PFSK-1 (cell line): ENCODE measurements around the gene ZBTB43.

Source experiments
- FOXP2 ChIP-seq: optimal IDR thresholded peaks from 2 replicates; pipeline ENCODE3; 2011; ENCODE audit warnings: borderline replicate concordance, control low read depth, inconsistent platforms; ENCODE audit not compliant: insufficient read depth; ENCODE audit errors: extremely low read length, extremely low read depth
- POLR2AphosphoS5 ChIP-seq: IDR thresholded peaks from 2 replicates; pipeline ENCODE4 v1.6.1; 2012; ENCODE audit warnings: low read depth, mild to moderate bottlenecking, control low read depth, low read length, moderate library complexity
- SIN3A ChIP-seq: IDR thresholded peaks from 2 replicates; pipeline ENCODE4 v1.6.1; 2012; ENCODE audit warnings: mild to moderate bottlenecking, low read length, moderate library complexity, borderline replicate concordance; ENCODE audit not compliant: insufficient read depth
- TAF1 ChIP-seq: IDR thresholded peaks from 2 replicates; pipeline ENCODE4 v1.6.1; 2012; ENCODE audit warnings: low read length, control low read depth, borderline replicate concordance; ENCODE audit not compliant: insufficient read depth
- TF ChIP-seq, protein P1 (sequence below), 2 experiments: IDR thresholded peaks; 2 replicates each; pipeline versions ENCODE4 v1.6.1 to v1.8.0; 2011 to 2012; ENCODE audit warnings: low read depth in 2 of 2, low read length in 2 of 2, control low read depth in 1 of 2, inconsistent platforms in 1 of 2, mild to moderate bottlenecking in 1 of 2, moderate library complexity in 1 of 2; ENCODE audit not compliant: insufficient read depth in 1 of 2

ZBTB43 gene

DNA sequence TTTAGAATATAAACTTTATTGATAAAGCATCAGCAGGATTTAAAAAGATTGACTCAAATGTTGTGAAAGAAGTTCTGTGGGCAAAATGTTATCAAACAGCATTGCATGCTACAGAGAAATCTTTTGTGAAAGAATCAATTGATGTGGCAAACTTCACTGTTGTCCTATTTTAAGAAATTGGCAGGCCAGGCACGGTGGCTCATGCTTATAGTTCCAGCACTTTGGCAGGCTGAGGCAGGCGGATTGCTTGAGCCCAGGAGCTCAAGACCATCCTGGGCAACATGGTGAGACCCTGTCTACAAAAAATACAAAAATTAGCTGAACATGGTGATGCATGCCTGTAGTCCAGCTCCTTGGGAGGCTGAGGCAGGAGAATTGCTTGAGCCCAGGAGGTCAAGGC lies 17.4 kb downstream of the ZBTB43 start:
- TF ChIP-seq POLR2AphosphoS5, result no peak
- TF ChIP-seq, protein P1, sequence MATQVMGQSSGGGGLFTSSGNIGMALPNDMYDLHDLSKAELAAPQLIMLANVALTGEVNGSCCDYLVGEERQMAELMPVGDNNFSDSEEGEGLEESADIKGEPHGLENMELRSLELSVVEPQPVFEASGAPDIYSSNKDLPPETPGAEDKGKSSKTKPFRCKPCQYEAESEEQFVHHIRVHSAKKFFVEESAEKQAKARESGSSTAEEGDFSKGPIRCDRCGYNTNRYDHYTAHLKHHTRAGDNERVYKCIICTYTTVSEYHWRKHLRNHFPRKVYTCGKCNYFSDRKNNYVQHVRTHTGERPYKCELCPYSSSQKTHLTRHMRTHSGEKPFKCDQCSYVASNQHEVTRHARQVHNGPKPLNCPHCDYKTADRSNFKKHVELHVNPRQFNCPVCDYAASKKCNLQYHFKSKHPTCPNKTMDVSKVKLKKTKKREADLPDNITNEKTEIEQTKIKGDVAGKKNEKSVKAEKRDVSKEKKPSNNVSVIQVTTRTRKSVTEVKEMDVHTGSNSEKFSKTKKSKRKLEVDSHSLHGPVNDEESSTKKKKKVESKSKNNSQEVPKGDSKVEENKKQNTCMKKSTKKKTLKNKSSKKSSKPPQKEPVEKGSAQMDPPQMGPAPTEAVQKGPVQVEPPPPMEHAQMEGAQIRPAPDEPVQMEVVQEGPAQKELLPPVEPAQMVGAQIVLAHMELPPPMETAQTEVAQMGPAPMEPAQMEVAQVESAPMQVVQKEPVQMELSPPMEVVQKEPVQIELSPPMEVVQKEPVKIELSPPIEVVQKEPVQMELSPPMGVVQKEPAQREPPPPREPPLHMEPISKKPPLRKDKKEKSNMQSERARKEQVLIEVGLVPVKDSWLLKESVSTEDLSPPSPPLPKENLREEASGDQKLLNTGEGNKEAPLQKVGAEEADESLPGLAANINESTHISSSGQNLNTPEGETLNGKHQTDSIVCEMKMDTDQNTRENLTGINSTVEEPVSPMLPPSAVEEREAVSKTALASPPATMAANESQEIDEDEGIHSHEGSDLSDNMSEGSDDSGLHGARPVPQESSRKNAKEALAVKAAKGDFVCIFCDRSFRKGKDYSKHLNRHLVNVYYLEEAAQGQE (IDR thresholded peaks at IDR 0.05; ENCODE audit: insufficient read depth in 1 of 2, low read depth in 2 of 2, low read length in 2 of 2), result no peak
- no peak for TF ChIP-seq TAF1
- TF ChIP-seq SIN3A, result no peak
- TF ChIP-seq FOXP2, result no peak

DNA sequence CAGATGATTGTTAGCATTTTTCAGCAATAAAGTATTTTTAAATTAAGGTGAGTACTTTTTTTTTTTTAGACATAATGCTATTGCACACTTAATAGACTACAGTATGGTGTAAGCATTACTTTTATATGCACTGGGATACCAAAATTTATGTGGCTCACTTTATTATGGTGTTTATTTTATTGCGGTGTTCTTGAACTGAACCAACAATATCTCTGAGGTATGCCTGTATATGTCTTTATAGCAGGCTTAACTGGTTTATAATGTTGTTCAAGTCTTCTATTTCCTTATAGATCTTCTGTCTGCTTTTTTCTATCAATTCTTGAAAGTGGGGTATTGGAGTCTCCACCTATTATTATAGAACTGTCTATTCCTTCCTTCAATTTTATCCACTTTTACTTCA lies 18.0 kb downstream of the ZBTB43 start:
- TF ChIP-seq TAF1 (no peak), SIN3A (no peak), POLR2AphosphoS5 (no peak)
- TF ChIP-seq, protein P1 (IDR thresholded peaks at IDR 0.05; ENCODE audit: insufficient read depth in 1 of 2, low read depth in 2 of 2, low read length in 2 of 2), result no peak

DNA sequence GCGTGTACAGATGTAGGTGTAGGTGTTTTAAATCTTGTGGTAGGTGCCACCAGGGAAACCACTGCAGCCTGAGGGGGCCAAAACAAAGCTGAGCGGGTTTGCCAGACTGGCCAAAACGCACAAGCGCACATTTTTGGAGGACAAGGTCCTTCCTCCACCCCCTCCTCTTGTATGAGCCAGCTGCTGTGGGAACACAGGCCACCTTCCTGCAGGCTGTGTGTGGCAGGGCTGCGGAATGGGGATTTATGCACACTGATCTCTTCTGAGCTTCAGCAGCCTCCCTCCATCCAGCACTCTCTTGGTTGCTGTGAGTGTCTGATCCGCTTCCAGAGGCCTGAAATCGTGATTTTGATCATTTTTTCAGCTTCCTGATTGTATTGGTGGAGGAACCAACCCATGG lies 22.4 kb downstream of the ZBTB43 start:
- no peak for TF ChIP-seq FOXP2

DNA sequence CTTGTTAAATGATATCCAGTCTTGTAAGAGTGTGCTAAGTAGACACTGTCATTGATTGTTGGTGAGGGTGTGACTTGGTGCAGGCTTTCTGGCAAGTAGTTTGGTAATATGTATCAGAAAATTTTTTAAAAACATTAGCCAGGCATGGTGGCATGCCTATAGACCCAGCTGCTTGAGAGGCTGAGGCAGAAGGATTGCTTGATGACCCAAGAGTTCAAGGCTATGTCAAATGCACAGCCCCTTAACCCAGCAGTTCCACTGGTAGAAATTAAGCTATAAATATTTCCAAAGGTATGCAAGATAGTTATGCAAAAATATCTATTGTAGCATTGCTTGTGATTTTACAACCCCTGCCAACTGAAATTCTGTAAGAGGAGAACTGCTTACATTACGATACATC lies 24.2 kb downstream of the ZBTB43 start:
- TF ChIP-seq FOXP2, result no peak
- TF ChIP-seq, protein P1 (IDR thresholded peaks at IDR 0.05; ENCODE audit: insufficient read depth in 1 of 2, low read depth in 2 of 2, low read length in 2 of 2), result no peak
- no peak for TF ChIP-seq TAF1
- no peak for TF ChIP-seq POLR2AphosphoS5

DNA sequence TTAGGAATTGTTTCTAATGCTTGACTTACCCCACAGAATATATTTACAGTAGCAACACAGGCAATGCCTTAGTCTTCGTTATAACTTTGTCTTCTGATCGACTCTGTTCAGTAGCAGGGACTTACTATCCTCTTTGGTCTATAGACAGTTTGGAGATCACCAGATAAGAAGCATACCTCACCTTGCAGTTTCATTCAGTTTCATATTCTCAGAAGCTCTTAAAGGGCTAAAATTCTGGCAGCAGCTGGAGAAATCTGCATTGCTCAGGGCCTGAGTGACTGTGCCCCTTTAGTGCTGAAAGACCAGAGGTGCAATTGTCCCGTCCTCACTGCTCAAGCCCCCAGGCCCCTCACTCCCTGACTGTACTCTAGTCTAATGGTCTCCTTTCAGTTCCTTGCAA lies 26.0 kb downstream of the ZBTB43 start:
- no peak for TF ChIP-seq SIN3A
- TF ChIP-seq TAF1, result no peak
- TF ChIP-seq FOXP2, result no peak
- TF ChIP-seq POLR2AphosphoS5, result no peak
- TF ChIP-seq, protein P1 (IDR thresholded peaks at IDR 0.05; ENCODE audit: insufficient read depth in 1 of 2, low read depth in 2 of 2, low read length in 2 of 2), result no peak
